ENCODE results near the gene GALNT14. TPM values are rescaled to one million over a fixed set of nuclear protein-coding genes. Genes with fewer than 3 reads are reported as not detected.

Gene GALNT14
- total and polyA plus RNA-seq, 12 donors: 0.39 to 8.9 (median 1.7) TPM; not detected in 2

- WGBS, 4 donors: 69 to 80% (median 74%) methylated on average over 3 of the region's 3 CpGs; no CpG with 5 or more reads in 1 of the 4 donors
- TF ChIP-seq, protein P1, sequence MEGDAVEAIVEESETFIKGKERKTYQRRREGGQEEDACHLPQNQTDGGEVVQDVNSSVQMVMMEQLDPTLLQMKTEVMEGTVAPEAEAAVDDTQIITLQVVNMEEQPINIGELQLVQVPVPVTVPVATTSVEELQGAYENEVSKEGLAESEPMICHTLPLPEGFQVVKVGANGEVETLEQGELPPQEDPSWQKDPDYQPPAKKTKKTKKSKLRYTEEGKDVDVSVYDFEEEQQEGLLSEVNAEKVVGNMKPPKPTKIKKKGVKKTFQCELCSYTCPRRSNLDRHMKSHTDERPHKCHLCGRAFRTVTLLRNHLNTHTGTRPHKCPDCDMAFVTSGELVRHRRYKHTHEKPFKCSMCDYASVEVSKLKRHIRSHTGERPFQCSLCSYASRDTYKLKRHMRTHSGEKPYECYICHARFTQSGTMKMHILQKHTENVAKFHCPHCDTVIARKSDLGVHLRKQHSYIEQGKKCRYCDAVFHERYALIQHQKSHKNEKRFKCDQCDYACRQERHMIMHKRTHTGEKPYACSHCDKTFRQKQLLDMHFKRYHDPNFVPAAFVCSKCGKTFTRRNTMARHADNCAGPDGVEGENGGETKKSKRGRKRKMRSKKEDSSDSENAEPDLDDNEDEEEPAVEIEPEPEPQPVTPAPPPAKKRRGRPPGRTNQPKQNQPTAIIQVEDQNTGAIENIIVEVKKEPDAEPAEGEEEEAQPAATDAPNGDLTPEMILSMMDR (IDR thresholded peaks at IDR 0.05): no peak
- TF ChIP-seq POLR2A (IDR thresholded peaks at IDR 0.05): no peak
- Histone ChIP-seq H3K27ac (no peak overlapping the region), H3K4me3 (no peak overlapping the region), H3K9me3 (replicated peaks in 1 of 3) (peaks cover 0 to 10% (median 0%) of the 10 kb centered on the region in 3 donors), H3K36me3 (replicated peaks in 1 of 2) (no peaks in the 10 kb centered on the region), H3K27me3 (no peaks in the 10 kb centered on the region), H3K4me1 (replicated peaks in 1 of 2) (no peaks in the 10 kb centered on the region)
- DNase-seq: no peak
- intact Hi-C loops (cut with DNase I): no loop called here
Measured at GRCh38 chr2:31032475-31032874, 105.8 kb downstream of the GALNT14 start.

DNA sequence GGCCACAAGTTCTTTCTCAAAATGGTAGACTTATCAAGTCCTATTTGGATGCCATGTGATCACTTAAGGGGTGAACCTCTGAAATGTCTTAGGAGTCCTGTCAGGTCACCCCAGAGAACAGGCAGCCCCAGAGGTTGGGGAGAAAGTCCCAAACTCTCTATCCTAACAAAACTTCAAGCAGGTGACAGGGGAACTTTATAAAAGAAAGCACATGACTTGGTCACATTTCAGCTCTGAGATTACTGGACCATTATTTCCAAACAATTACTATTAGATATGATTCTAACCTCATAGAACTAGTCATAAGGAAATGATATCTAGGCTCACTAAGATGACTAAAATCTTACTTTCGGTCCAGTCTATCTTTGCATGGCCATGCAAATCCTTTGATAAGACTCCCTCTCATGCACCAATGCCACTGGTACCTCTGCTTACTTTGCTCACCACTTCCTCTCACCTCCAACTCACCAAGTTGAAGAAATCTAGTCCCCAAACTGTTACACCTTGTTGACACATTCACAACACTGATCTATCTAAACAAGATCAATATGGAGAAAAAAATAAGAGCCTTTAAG, 107.0 kb downstream of the GALNT14 start:
- intact Hi-C loops (cut with DNase I): no loop called here

DNA sequence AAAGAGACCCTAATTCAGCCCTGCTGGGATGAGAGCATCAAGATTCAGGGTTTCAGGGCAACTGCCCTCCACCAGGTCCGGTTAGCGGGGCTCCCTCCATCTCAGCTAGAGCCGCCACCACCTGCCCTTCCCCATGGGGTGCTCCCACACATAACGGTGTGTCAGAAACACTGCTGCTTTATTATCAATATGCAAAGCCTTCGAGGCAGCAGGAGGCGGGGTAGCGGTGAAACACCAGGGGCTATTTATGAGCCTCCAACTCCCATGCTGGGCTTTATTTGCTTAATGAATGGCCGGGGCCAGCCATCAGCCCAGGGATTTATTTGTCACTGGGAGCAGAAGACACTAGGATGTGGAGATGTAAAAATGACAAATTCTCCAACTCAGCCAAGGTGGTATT, 109.8 kb downstream of the GALNT14 start:
- no peak overlapping the region for H3K4me3 ChIP-seq
- H3K27ac ChIP-seq: no peak overlapping the region
- no peaks in the 10 kb centered on the region for H3K4me1 ChIP-seq (replicated peaks in 1 of 2)
- no peak for DNase-seq
- H3K9me3 ChIP-seq (replicated peaks in 1 of 3): no peaks in the 10 kb centered on the region
- 49 to 72% (median 53%) methylated on average over 6 to 8 of the region's 8 CpGs for WGBS, 4 donors
- intact Hi-C loops (cut with DNase I): no loop called here
- no peaks in the 10 kb centered on the region for H3K27me3 ChIP-seq
- no peaks in the 10 kb centered on the region for H3K36me3 ChIP-seq (replicated peaks in 1 of 2)
- TF ChIP-seq, protein P1 (IDR thresholded peaks at IDR 0.05): no peak
- no peak for TF ChIP-seq POLR2A (IDR thresholded peaks at IDR 0.05)

More for the DNA sequence above, 107.0 kb downstream of the GALNT14 start:
- no peak overlapping the region for H3K4me3 ChIP-seq
- no peaks in the 10 kb centered on the region for H3K4me1 ChIP-seq (replicated peaks in 1 of 2)
- WGBS, 4 donors: 31 to 89% (median 38%) methylated on average over 1 of the region's 1 CpG
- DNase-seq: no peak
- H3K27me3 ChIP-seq: no peaks in the 10 kb centered on the region
- no peak overlapping the region for H3K27ac ChIP-seq
- H3K9me3 ChIP-seq (replicated peaks in 1 of 3): no peaks in the 10 kb centered on the region
- H3K36me3 ChIP-seq (replicated peaks in 1 of 2): no peaks in the 10 kb centered on the region
- TF ChIP-seq, protein P1 (IDR thresholded peaks at IDR 0.05): no peak
- TF ChIP-seq POLR2A (IDR thresholded peaks at IDR 0.05): no peak

GRCh38 chr2:31027549-31027948, 110.7 kb downstream of the GALNT14 start:
- 82 to 92% (median 89%) methylated on average over 5 of the region's 5 CpGs for WGBS, 4 donors
- Histone ChIP-seq H3K27ac (no peak overlapping the region), H3K4me1 (replicated peaks in 1 of 2) (no peaks in the 10 kb centered on the region), H3K36me3 (replicated peaks in 1 of 2) (no peaks in the 10 kb centered on the region), H3K4me3 (no peak overlapping the region), H3K9me3 (replicated peaks in 1 of 3) (no peaks in the 10 kb centered on the region), H3K27me3 (no peaks in the 10 kb centered on the region)
- TF ChIP-seq, protein P1 (IDR thresholded peaks at IDR 0.05): no peak
- TF ChIP-seq POLR2A (IDR thresholded peaks at IDR 0.05): no peak
- no peak for DNase-seq
- intact Hi-C loops (cut with DNase I): no loop called here

Data from adrenal gland (tissue), 12 donors.